Measurements from ENCODE around the gene WSB2. TPM values are rescaled to one million over a fixed set of nuclear protein-coding genes. Genes with fewer than 3 reads are reported as not detected.

The WSB2 gene
- total and polyA plus RNA-seq, 2 of the 8 experiments (the other 6 are each of a cell fraction or from before 2014, with no cell fraction given), result 47.5 to 58.2 TPM

GRCh38 chr12:118010903-118011302, 50.1 kb downstream of the WSB2 start:
- H3K14ac ChIP-seq (ENCODE audit: insufficient read length), result no peak overlapping the region
- no peak overlapping the region for H3K4me2 ChIP-seq (ENCODE audit: insufficient read depth in 1 of 2, low read depth in 2 of 2, low read length in 2 of 2)
- H3K79me1 ChIP-seq (ENCODE audit: low read depth, low read length), result no peaks in the 10 kb centered on the region
- H4K5ac ChIP-seq (ENCODE audit: insufficient read length, low read depth, low read length), result no peak overlapping the region
- no peak overlapping the region for H3K4ac ChIP-seq (replicated peaks; ENCODE audit: insufficient read length, low read depth, low read length)
- no peak overlapping the region for H3K27ac ChIP-seq (ENCODE audit: low read depth, low read length)
- no peaks in the 10 kb centered on the region for H3K4me1 ChIP-seq (replicated peaks in 1 of 4; ENCODE audit: control insufficient read depth in 3 of 4, insufficient read depth in 4 of 4, low read length in 3 of 4)
- no peak overlapping the region for H4K91ac ChIP-seq (replicated peaks; ENCODE audit: insufficient read length, low read length)
- no peak overlapping the region for H3K23ac ChIP-seq (ENCODE audit: insufficient read length)
- H3K18ac ChIP-seq (ENCODE audit: extremely low read depth, low read length), result no peak overlapping the region
- H2BK120ac ChIP-seq (replicated peaks; ENCODE audit: low read depth, low read length), result no peak overlapping the region
- 89% methylated on average over 3 of the region's 3 CpGs; no CpG with 5 or more reads in 1 of the 2 experiments for WGBS, 2 experiments (ENCODE audit: extremely low coverage in 1 of 2, insufficient coverage in 1 of 2, insufficient read length in 1 of 2, insufficient replicate concordance in 2 of 2, low coverage in 1 of 2, low lambda C conversion rate in 2 of 2, missing lambda C conversion rate in 1 of 2)
- H3K9ac ChIP-seq (replicated peaks in 1 of 4; ENCODE audit: extremely low read depth in 1 of 4, low read depth in 3 of 4, low read length in 3 of 4), result no peak overlapping the region
- H2BK20ac ChIP-seq (ENCODE audit: low read length), result no peak overlapping the region
- H2AFZ ChIP-seq (ENCODE audit: low read length), result no peak overlapping the region
- H3K23me2 ChIP-seq (ENCODE audit: low read depth, low read length), result no peaks in the 10 kb centered on the region
- H3K36me3 ChIP-seq (ENCODE audit: control insufficient read depth in 2 of 4, insufficient read depth in 4 of 4, low read length in 3 of 4), result no peaks in the 10 kb centered on the region
- H3K56ac ChIP-seq (replicated peaks; ENCODE audit: insufficient read length, low read depth, low read length), result no peak overlapping the region
- H2AK5ac ChIP-seq (ENCODE audit: low read depth, low read length), result no peak overlapping the region
- no peak overlapping the region for H2BK15ac ChIP-seq (ENCODE audit: low read length)
- no peak for TF ChIP-seq MAFK (IDR thresholded peaks at IDR 0.05; ENCODE audit: low read depth, low read length)
- no peak for TF ChIP-seq MAX (IDR thresholded peaks at IDR 0.05)
- no peak for TF ChIP-seq BACH1 (IDR thresholded peaks at IDR 0.05; ENCODE audit: low read length)
- TF ChIP-seq CHD1 (IDR thresholded peaks at IDR 0.05; ENCODE audit: low read depth, low read length), result no peak
- TF ChIP-seq SP2 (IDR thresholded peaks at IDR 0.05; ENCODE audit: low read length), result no peak
- TF ChIP-seq SIRT6 (IDR thresholded peaks at IDR 0.05; ENCODE audit: low read length), result no peak
- TF ChIP-seq JUN (IDR thresholded peaks at IDR 0.05; ENCODE audit: low read depth, low read length), result no peak
- no peak for TF ChIP-seq ASH2L (IDR thresholded peaks at IDR 0.05; ENCODE audit: low read length)
- TF ChIP-seq, protein P1, sequence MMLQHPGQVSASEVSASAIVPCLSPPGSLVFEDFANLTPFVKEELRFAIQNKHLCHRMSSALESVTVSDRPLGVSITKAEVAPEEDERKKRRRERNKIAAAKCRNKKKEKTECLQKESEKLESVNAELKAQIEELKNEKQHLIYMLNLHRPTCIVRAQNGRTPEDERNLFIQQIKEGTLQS (IDR thresholded peaks at IDR 0.05; ENCODE audit: insufficient read depth, low read depth, low read length), result no peak
- TF ChIP-seq EP300 (IDR thresholded peaks at IDR 0.05; ENCODE audit: borderline replicate concordance in 1 of 2, low read depth in 2 of 2, low read length in 2 of 2), result no peak
- TF ChIP-seq, protein P2, sequence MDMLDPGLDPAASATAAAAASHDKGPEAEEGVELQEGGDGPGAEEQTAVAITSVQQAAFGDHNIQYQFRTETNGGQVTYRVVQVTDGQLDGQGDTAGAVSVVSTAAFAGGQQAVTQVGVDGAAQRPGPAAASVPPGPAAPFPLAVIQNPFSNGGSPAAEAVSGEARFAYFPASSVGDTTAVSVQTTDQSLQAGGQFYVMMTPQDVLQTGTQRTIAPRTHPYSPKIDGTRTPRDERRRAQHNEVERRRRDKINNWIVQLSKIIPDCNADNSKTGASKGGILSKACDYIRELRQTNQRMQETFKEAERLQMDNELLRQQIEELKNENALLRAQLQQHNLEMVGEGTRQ (IDR thresholded peaks at IDR 0.05; ENCODE audit: low read length), result no peak
- TF ChIP-seq TAF1 (IDR thresholded peaks at IDR 0.05; ENCODE audit: low read depth, low read length), result no peak
- no peak for TF ChIP-seq NANOG (IDR thresholded peaks at IDR 0.05; ENCODE audit: insufficient read depth, low read depth, low read length, poor library complexity, severe bottlenecking)
- DNase-seq (ENCODE audit: low read depth in 1 of 2, low spot score in 2 of 2) (no peak), FAIRE-seq (no peak)
- CTCF ChIA-PET (ENCODE audit: partially characterized antibody), result interaction anchor here (1.6 kb wide), 1 partner anchor 154 kb away, joined by 3 read pairs; no protein-coding TSS in a partner anchor
- no peak overlapping the region for H2BK5ac ChIP-seq (ENCODE audit: low read depth, low read length)
- H4K8ac ChIP-seq (ENCODE audit: extremely low read depth, insufficient read depth, low read length), result no peak overlapping the region
- no peaks in the 10 kb centered on the region for H3K79me2 ChIP-seq (ENCODE audit: control insufficient read depth in 1 of 2, insufficient read depth in 2 of 2, low read length in 2 of 2)
- no peak overlapping the region for H2BK12ac ChIP-seq (ENCODE audit: low read depth, low read length)
- POLR2A ChIA-PET (ENCODE audit: partially characterized antibody), result no interaction called here
- no peaks in the 10 kb centered on the region for H3K27me3 ChIP-seq (replicated peaks in 1 of 4; ENCODE audit: control insufficient read depth in 3 of 4, extremely low read depth in 1 of 4, insufficient read depth in 3 of 4, low read length in 3 of 4)
- no peak overlapping the region for H3K4me3 ChIP-seq (ENCODE audit: extremely low read depth in 1 of 4, insufficient read depth in 2 of 4, low read depth in 3 of 4, low read length in 4 of 4)
- no peaks in the 10 kb centered on the region for H3K9me3 ChIP-seq (ENCODE audit: insufficient read depth in 2 of 2, low read depth in 1 of 2, low read length in 1 of 2)
- no peaks in the 10 kb centered on the region for H4K20me1 ChIP-seq (replicated peaks in 1 of 2; ENCODE audit: control insufficient read depth in 1 of 2, insufficient read depth in 2 of 2, low read length in 2 of 2)
